ENCODE results near the gene PDE4DIP.
"Not testable (repeated sequence)": the region's sequence is repeated elsewhere in the genome, so short reads cannot be mapped to it uniquely, and the experiment has no call there.

The PDE4DIP gene

GRCh38 chr1:148952253-148952937, 108.2 kb downstream of the PDE4DIP start:
- H3K4me3 ChIP-seq (replicated peaks in 1 of 2; ENCODE audit: low read depth in 2 of 2, low read length in 2 of 2) = peak overlapping the region; percentile 54 to 60
- DNase-seq (ENCODE audit: low read depth in 2 of 2) = not testable (repeated sequence)

GRCh38 chr1:148952938-148953616, 108.8 kb downstream of the PDE4DIP start:
- peak overlapping the region; percentile 50 to 60 for H3K4me3 ChIP-seq (replicated peaks in 1 of 2; ENCODE audit: low read depth in 2 of 2, low read length in 2 of 2)
- DNase-seq (ENCODE audit: low read depth in 2 of 2) = peak; percentile 14 to 43

DNA sequence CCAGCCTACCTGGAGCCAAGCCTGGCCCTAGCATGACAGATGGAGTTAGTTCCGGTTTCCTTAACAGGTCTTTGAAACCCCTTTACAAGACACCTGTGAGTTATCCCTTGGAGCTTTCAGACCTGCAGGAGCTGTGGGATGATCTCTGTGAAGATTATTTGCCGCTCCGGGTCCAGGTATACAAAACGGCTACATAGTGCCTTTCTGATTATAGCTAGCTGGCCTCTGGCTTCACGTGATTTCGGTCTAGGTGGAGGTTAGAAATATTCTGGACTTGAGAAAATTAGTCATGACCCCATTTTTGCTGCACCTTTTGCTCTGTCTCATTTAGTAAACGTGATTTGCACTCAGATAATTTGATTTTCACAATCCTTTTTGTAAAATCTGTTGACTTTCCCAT, 109.5 kb downstream of the PDE4DIP start:
- peak overlapping the region; percentile 23 to 37 for H3K4me3 ChIP-seq (replicated peaks in 1 of 2; ENCODE audit: low read depth in 2 of 2, low read length in 2 of 2)

GRCh38 chr1:148958343-148958742, 114.1 kb downstream of the PDE4DIP start:
- not testable (repeated sequence) for DNase-seq (ENCODE audit: low read depth in 2 of 2); H3K4me3 ChIP-seq (replicated peaks in 1 of 2; ENCODE audit: low read depth in 2 of 2, low read length in 2 of 2)

More for the DNA sequence above, 109.5 kb downstream of the PDE4DIP start:
- DNase-seq (ENCODE audit: low read depth in 2 of 2) = not testable (repeated sequence)

DNA sequence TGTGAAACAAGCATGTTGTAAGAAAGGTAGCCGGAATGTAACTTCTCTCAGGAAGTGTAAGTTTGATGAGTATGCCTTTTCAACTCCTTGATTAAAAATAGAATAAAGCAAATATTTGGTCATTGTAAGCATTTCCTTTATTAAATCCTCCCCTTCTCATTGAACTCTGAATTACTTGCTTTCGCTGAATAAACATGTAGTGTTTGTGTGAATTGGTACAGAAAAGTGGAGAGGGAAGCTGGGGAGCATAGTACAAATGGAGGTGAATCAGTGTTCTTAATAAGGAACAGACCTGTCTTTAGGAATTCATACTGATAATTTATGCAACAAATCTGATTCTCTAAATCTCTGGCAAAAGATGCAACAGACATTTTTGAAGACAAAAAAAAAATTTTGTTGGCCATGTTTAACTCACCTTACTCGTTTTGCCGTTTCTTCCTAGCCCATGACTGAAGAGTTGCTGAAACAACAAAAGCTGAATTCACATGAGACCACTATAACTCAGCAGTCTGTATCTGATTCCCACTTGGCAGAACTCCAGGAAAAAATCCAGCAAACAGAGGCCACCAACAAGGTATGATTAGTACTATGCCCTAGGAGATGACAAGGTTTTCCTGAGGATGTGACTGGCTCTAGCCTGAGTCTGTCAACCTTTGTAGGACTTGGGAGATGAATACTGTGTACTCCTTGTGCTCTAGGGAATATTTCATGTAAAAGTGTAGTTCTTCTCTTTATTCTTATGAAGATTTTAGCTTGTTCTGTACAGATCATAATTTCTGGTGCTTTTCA, 116.2 kb downstream of the PDE4DIP start:
- not testable (repeated sequence) for DNase-seq (ENCODE audit: low read depth in 2 of 2); H3K4me3 ChIP-seq (replicated peaks in 1 of 2; ENCODE audit: low read depth in 2 of 2, low read length in 2 of 2)

DNA sequence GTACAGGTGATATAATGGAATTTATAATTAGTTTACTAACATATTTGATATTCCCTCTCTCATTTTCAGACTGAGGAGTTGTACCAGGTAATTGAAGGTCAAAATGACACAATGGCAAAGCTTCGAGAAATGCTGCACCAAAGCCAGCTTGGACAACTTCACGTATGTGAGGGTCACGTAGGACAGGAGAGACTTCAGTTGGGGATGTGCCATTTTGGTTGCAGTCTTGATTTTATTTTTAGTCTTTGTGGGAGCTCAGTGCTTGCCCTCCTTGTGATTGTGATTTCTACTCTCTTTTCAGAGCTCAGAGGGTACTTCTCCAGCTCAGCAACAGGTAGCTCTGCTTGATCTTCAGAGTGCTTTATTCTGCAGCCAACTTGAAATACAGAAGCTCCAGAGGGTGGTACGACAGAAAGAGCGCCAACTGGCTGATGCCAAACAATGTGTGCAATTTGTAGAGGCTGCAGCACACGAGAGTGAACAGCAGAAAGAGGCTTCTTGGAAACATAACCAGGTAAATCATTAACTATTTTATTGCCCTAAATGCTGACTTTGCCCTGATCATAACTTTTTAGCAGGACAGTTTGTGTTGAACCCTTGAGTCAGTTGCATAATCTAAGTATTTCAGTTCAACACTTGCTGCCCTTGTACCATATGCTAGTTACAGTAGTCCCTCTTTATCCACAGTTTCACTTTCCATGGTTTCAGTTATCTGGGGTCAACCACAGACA, 118.1 kb downstream of the PDE4DIP start:
- DNase-seq (ENCODE audit: low read depth in 2 of 2); H3K4me3 ChIP-seq (replicated peaks in 1 of 2; ENCODE audit: low read depth in 2 of 2, low read length in 2 of 2): not testable (repeated sequence)

DNA sequence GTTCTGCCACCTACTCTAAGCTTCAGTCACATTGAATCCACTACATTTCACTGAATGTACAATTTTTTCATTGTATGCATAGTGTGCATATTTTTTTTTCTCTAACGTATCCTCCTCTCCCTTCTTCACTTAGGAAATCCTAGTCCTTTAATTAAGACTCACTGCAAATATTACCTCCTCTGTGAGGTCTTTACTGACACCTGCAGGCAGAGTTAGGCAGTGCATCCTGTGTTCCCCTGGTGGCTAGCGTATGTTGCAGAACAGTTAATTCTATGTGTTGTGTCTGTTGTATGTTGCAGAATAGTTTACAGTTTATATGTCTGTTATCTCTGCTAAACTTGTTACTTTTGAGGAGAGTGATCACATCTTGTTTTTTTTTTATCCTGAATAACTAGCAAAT, 121.9 kb downstream of the PDE4DIP start:
- H3K4me3 ChIP-seq (replicated peaks in 1 of 2; ENCODE audit: low read depth in 2 of 2, low read length in 2 of 2); DNase-seq (ENCODE audit: low read depth in 2 of 2): not testable (repeated sequence)

GRCh38 chr1:148967580-148967979, 123.4 kb downstream of the PDE4DIP start:
- not testable (repeated sequence) for H3K4me3 ChIP-seq (replicated peaks in 1 of 2; ENCODE audit: low read depth in 2 of 2, low read length in 2 of 2); DNase-seq (ENCODE audit: low read depth in 2 of 2)

- not testable (repeated sequence) for H3K4me3 ChIP-seq (replicated peaks in 1 of 2; ENCODE audit: low read depth in 2 of 2, low read length in 2 of 2)
These were observed 124.5 kb downstream of the PDE4DIP start for GRCh38 chr1:148968682-148969081.

DNA sequence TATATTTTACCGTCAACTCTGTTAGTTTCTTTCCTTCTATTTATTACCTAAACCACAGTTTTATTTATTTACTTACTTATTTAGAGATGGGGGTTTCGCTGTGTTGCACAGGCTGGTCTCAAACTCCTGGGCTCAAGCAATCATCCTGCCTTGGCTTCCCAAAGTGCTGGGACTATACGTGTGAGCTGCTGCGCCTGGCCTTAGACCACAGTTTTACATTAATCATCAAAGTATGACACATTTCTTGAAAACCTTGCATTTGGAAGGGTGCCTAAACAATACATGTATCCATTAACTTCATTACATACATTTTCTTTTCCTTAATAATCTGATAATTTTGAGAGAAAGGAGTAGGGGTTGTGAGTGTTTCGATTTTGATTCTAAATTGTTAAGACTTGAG, 124.9 kb downstream of the PDE4DIP start:
- not testable (repeated sequence) for DNase-seq (ENCODE audit: low read depth in 2 of 2); H3K4me3 ChIP-seq (replicated peaks in 1 of 2; ENCODE audit: low read depth in 2 of 2, low read length in 2 of 2)

More at GRCh38 chr1:148968682-148969081, 124.5 kb downstream of the PDE4DIP start:
- DNase-seq (ENCODE audit: low read depth in 2 of 2) = not testable (repeated sequence)

DNA sequence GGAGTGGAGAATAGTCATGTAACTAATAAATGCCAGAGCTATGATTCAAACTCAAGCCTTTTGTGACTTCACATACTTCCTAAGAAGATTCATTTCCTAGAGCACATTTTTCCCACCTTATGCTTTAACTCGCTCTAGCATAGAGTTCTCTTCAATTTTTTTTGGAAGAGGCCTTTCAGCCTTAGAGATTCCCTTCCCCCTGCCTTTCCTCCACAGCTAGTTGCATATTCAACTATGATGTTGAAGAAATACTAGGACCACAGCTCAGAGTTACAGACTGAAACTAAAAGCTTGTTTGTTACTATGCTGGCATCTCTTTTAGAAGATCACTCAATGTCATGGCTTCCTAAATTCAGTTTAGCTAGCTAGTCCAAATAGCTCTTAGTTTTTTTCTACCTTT, 131.2 kb downstream of the PDE4DIP start:
- H3K4me3 ChIP-seq (replicated peaks in 1 of 2; ENCODE audit: low read depth in 2 of 2, low read length in 2 of 2) = not testable (repeated sequence)
- DNase-seq (ENCODE audit: low read depth in 2 of 2) = peak; percentile 44 to 82

DNA sequence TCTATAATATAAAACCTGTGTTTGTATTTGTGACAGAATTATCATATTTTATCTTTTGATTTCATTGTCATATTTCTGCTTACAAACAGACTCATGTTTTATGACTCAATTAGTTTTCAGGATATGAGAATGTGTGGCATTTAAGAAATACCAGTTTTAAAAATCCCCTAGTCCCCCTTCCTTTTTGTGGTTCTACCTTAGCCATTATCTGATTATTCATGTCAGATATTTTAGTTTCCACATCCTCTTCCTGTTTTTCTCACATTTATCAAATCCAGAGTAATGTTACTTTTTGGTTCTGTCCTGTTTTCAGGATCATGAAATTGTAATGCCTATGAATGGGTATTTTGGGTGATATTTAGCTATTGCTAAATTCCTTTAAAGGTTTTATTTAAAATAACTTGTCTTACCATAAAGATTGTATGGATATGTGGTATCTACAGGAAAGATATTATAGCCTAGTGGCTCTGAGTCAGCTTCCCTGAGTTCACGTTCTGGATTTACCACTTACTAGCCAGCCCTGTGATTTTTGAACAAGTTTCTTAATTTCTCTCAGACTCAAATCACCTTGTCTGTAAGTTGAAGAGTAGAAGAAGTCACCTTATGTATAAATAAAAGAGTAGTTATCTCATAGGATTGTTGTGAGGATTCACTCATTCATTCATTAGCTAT, 131.8 kb downstream of the PDE4DIP start:
- DNase-seq (ENCODE audit: low read depth in 2 of 2) = peak in 1 of 2 donors; percentile 55
- H3K4me3 ChIP-seq (replicated peaks in 1 of 2; ENCODE audit: low read depth in 2 of 2, low read length in 2 of 2) = not testable (repeated sequence)

DNA sequence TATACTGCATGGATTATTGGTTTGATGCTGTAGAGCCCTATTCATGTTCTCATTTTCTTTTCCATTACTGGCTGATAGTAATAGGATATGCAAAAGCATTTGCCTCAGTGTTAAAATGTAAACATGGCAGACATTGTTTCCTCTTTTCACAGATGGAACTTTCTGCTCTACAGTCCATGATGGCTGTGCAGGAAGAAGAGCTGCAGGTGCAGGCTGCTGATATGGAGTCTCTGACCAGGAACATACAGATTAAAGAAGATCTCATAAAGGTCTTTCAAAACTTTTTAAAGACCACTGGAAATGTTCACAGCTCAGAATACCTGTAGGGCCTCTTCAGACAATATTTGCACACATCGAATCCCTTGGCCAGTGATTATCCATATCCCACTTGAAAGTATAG, 133.6 kb downstream of the PDE4DIP start:
- DNase-seq (ENCODE audit: low read depth in 2 of 2); H3K4me3 ChIP-seq (replicated peaks in 1 of 2; ENCODE audit: low read depth in 2 of 2, low read length in 2 of 2): not testable (repeated sequence)

GRCh38 chr1:148989378-148989777, 145.2 kb downstream of the PDE4DIP start:
- not testable (repeated sequence) for H3K4me3 ChIP-seq (replicated peaks in 1 of 2; ENCODE audit: low read depth in 2 of 2, low read length in 2 of 2); DNase-seq (ENCODE audit: low read depth in 2 of 2)

DNA sequence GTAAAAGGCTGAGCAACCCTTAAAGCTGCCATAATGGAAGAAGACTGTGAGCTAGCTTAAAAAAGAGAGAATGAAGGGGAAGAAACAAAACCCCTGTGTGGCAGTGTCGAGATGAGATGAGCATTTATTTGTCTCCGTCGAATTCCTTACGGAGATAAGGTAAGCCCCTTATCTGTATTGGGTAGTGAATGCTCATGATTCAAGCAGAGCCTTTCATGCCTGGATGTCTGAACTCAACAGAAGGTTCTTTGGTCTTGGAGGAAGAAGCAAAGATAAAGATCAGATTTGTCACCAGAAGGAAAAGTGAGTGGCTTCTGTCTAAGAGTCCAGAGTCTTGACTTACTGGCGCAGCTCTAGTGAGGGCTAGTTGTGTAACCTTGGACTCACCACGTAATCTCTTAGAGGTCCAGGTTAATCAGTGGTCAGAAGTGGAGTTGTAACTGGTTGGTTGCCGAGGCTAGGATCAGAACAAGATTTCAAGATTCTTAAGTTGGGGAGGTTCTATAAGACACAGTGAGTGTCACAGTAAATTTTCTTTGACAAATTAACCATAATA, 146.1 kb downstream of the PDE4DIP start:
- not testable (repeated sequence) for DNase-seq (ENCODE audit: low read depth in 2 of 2); H3K4me3 ChIP-seq (replicated peaks in 1 of 2; ENCODE audit: low read depth in 2 of 2, low read length in 2 of 2)

GRCh38 chr1:148991818-148992217, 147.6 kb downstream of the PDE4DIP start:
- H3K4me3 ChIP-seq (replicated peaks in 1 of 2; ENCODE audit: low read depth in 2 of 2, low read length in 2 of 2) = not testable (repeated sequence)

GRCh38 chr1:148992364-148992763, 148.1 kb downstream of the PDE4DIP start:
- DNase-seq (ENCODE audit: low read depth in 2 of 2); H3K4me3 ChIP-seq (replicated peaks in 1 of 2; ENCODE audit: low read depth in 2 of 2, low read length in 2 of 2): not testable (repeated sequence)

More at GRCh38 chr1:148991818-148992217, 147.6 kb downstream of the PDE4DIP start:
- not testable (repeated sequence) for DNase-seq (ENCODE audit: low read depth in 2 of 2)
